Measurements from ENCODE around the gene NPR2.

The NPR2 gene

DNA sequence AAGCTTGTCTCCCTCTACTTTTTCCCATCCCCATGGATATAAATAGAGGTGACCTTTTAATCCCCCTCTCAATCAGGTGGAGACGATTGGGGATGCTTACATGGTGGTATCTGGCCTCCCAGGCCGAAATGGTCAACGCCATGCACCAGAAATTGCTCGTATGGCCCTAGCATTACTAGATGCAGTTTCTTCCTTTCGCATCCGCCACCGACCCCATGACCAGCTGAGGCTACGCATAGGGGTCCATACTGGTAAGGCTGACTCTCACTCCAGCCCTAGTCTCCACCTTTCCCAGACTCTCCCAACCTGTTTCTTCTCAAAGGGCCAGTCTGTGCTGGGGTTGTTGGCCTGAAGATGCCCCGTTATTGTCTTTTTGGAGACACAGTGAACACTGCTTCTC lies 17.0 kb downstream of the NPR2 start:
- H2AFZ ChIP-seq (ENCODE audit: low read depth) = no peak overlapping the region
- no peak overlapping the region for H3K4me2 ChIP-seq
- H3K27me3 ChIP-seq (ENCODE audit: insufficient read depth, low read depth) = no peaks in the 10 kb centered on the region
- no peaks in the 10 kb centered on the region for H3K36me3 ChIP-seq (ENCODE audit: insufficient read depth)
- no peaks in the 10 kb centered on the region for H3K79me2 ChIP-seq (ENCODE audit: insufficient read depth, low read depth)
- H3K4me1 ChIP-seq (ENCODE audit: low read depth, poor library complexity, severe bottlenecking) = peaks cover 28% of the 10 kb centered on the region
- TF ChIP-seq, protein P1, sequence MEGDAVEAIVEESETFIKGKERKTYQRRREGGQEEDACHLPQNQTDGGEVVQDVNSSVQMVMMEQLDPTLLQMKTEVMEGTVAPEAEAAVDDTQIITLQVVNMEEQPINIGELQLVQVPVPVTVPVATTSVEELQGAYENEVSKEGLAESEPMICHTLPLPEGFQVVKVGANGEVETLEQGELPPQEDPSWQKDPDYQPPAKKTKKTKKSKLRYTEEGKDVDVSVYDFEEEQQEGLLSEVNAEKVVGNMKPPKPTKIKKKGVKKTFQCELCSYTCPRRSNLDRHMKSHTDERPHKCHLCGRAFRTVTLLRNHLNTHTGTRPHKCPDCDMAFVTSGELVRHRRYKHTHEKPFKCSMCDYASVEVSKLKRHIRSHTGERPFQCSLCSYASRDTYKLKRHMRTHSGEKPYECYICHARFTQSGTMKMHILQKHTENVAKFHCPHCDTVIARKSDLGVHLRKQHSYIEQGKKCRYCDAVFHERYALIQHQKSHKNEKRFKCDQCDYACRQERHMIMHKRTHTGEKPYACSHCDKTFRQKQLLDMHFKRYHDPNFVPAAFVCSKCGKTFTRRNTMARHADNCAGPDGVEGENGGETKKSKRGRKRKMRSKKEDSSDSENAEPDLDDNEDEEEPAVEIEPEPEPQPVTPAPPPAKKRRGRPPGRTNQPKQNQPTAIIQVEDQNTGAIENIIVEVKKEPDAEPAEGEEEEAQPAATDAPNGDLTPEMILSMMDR (conservative IDR thresholded peaks at IDR 0.05; ENCODE audit: low read depth, low read length) = no peak
- H3K4me3 ChIP-seq (IDR thresholded peaks at IDR 0.05; ENCODE audit: insufficient read depth, low read depth, low read length) = no peak overlapping the region
- H3K27ac ChIP-seq = no peak overlapping the region
- H4K20me1 ChIP-seq (ENCODE audit: insufficient read depth) = no peaks in the 10 kb centered on the region
- H3K9ac ChIP-seq = no peak overlapping the region

DNA sequence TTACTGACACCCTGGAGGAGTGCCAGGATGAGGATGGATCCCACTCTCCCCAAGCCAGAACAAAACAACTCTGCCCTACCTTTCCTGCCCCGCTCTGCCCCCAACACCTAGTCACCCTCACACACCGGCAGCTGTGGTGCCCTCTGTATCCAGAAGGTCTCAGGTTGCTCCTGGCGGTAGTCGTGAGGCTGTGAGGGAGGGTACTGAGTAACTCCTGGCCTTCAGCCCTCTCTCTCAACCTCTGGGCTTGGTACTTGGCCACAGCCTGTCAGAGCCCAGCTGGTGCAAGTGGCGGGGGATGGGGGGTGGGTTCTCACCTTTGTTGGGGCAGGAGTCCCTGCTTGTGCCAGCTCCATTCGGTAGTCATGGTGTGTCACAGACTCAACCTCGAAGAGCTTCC lies 18.7 kb downstream of the NPR2 start:
- Histone ChIP-seq H3K4me1 (ENCODE audit: low read depth, poor library complexity, severe bottlenecking) (peaks cover 35% of the 10 kb centered on the region), H3K4me3 (IDR thresholded peaks at IDR 0.05; ENCODE audit: insufficient read depth, low read depth, low read length) (no peak overlapping the region), H3K27ac (no peak overlapping the region), H3K27me3 (ENCODE audit: insufficient read depth, low read depth) (no peaks in the 10 kb centered on the region), H4K20me1 (ENCODE audit: insufficient read depth) (no peaks in the 10 kb centered on the region), H3K79me2 (ENCODE audit: insufficient read depth, low read depth) (no peaks in the 10 kb centered on the region), H2AFZ (ENCODE audit: low read depth) (no peak overlapping the region), H3K36me3 (ENCODE audit: insufficient read depth) (no peaks in the 10 kb centered on the region), H3K9ac (no peak overlapping the region), H3K4me2 (no peak overlapping the region)
- TF ChIP-seq, protein P1 (conservative IDR thresholded peaks at IDR 0.05; ENCODE audit: low read depth, low read length) = no peak

DNA sequence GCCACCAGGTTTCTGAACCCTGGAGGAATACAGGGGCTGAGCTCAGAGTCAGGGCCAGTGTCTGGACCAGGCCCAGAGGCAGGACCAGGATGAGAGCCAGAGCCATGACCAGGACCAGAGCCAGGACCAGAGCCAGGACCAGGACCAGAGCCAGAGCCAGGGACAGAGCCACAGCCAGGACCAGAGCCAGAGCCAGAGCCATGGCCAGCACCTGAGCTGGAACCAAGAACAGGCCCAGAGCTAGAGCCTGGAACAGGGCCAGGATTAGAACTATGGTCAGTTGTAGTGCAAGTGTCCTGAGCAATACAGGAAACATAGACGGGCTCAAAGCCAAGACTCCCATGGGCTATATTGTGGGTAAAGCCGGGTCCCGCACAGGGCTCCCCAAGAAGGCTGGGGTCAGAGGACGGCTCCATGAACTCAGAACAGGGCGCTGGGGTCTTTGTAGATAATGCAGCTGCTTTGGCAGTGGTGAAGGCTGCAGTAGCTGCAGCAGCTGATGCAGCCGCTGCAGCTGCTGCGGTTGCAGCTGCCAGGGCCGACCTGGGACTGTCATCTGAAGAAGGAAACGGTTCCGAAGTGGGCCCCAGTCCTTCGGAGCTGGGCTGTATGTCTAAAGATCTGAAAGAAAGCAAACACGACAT lies 20.1 kb downstream of the NPR2 start:
- H4K20me1 ChIP-seq (ENCODE audit: insufficient read depth) = no peaks in the 10 kb centered on the region
- H3K4me1 ChIP-seq (ENCODE audit: low read depth, poor library complexity, severe bottlenecking) = peaks cover 35% of the 10 kb centered on the region
- H3K27me3 ChIP-seq (ENCODE audit: insufficient read depth, low read depth) = no peaks in the 10 kb centered on the region
- H3K79me2 ChIP-seq (ENCODE audit: insufficient read depth, low read depth) = no peaks in the 10 kb centered on the region
- no peaks in the 10 kb centered on the region for H3K36me3 ChIP-seq (ENCODE audit: insufficient read depth)
- TF ChIP-seq, protein P1 (conservative IDR thresholded peaks at IDR 0.05; ENCODE audit: low read depth, low read length) = no peak
- peak overlapping the region; percentile 72; the same call in 1 of the 2 replicates for H2AFZ ChIP-seq (ENCODE audit: low read depth)
- no peak overlapping the region for H3K4me3 ChIP-seq (IDR thresholded peaks at IDR 0.05; ENCODE audit: insufficient read depth, low read depth, low read length)
- peak overlapping the region; percentile 23 for H3K9ac ChIP-seq
- H3K27ac ChIP-seq = peak overlapping the region; percentile 65
- peak overlapping the region; percentile 96 for H3K4me2 ChIP-seq

DNA sequence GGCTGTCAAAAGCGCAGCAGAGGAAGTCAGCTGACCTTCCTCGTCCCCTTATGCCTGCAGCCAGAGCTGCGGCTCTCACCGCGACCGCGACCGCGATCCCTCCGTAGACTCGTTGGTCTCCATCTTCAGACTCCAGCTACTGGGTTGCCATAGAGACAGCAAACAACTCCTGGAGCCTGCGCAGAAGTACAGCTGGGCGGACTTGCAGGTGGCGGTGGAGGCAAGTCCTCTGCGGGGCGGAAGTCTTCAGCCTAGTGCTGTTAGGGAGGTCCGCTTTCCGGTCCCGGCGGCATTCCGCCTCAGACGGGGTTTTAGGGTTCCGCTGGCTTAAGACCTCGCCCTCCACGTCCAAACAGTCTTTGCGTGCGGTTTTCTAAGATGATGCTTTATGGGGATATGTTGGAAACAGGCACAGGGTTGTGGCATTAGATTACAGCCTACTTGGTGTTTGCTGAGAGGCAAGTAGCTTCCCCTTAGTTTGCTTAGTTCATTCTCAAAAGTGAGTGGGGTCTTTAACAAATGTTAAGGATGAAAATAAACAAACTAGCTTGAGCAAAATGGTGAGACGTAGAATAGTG lies 20.7 kb downstream of the NPR2 start, which contains the start of gene SPAG8:
Gene SPAG8 (minus strand): TSS at position 238 of the 578 bp plus-strand sequence. CDS start 115 bp downstream, at position 123.
- no peaks in the 10 kb centered on the region for H3K79me2 ChIP-seq (ENCODE audit: insufficient read depth, low read depth)
- H3K27me3 ChIP-seq (ENCODE audit: insufficient read depth, low read depth) = no peaks in the 10 kb centered on the region
- peak within 1 kb of the TSS; percentile 72 for H2AFZ ChIP-seq (ENCODE audit: low read depth)
- no peaks in the 10 kb centered on the region for H3K36me3 ChIP-seq (ENCODE audit: insufficient read depth)
- H3K9ac ChIP-seq = peak within 1 kb of the TSS; percentile 23
- peak within 1 kb of the TSS; percentile 65 for H3K27ac ChIP-seq
- no peaks in the 10 kb centered on the region for H4K20me1 ChIP-seq (ENCODE audit: insufficient read depth)
- peak within 1 kb of the TSS; percentile 96 for H3K4me2 ChIP-seq
- H3K4me3 ChIP-seq (IDR thresholded peaks at IDR 0.05; ENCODE audit: insufficient read depth, low read depth, low read length) = no peak within 1 kb of the TSS
- peaks cover 35% of the 10 kb centered on the region for H3K4me1 ChIP-seq (ENCODE audit: low read depth, poor library complexity, severe bottlenecking)
- TF ChIP-seq, protein P1 (conservative IDR thresholded peaks at IDR 0.05; ENCODE audit: low read depth, low read length) = no peak
